ENCODE measurements around the gene PCED1B.

The PCED1B gene

GRCh38 chr12:47066278-47067025, 13.0 kb upstream of the PCED1B start:
- in situ Hi-C loops (cut with MboI; ENCODE audit: low sequenced_read_pairs), result no loop called here

- in situ Hi-C loops (cut with MboI; ENCODE audit: low sequenced_read_pairs), result no loop called here
Measured at GRCh38 chr12:47067176-47067575, 12.2 kb upstream of the PCED1B start.

GRCh38 chr12:47067771-47068431, 11.5 kb upstream of the PCED1B start:
- in situ Hi-C loops (cut with MboI; ENCODE audit: low sequenced_read_pairs), result no loop called here

- in situ Hi-C loops (cut with MboI; ENCODE audit: low sequenced_read_pairs), result no loop called here
Measured at GRCh38 chr12:47068539-47068938, 10.9 kb upstream of the PCED1B start.

DNA sequence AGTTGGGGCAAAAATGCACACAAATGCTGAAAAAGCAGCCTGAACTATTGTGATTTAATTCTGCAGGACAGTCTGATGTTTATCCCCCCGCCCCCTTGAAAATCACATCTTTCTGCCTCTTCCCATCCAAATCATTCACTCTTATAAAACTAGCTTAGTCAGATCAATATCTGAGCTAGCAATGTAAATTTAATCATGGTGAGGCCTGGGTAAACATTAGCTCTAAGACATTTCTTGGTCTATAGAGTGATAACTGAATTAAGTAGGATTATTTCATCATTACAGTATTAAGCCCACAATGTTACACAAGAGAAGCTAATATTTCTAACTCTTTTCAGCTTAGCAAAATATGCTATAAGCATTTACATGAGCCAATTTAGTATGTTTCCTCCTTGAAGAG, 9.1 kb upstream of the PCED1B start:
- in situ Hi-C loops (cut with MboI; ENCODE audit: low sequenced_read_pairs), result no loop called here

DNA sequence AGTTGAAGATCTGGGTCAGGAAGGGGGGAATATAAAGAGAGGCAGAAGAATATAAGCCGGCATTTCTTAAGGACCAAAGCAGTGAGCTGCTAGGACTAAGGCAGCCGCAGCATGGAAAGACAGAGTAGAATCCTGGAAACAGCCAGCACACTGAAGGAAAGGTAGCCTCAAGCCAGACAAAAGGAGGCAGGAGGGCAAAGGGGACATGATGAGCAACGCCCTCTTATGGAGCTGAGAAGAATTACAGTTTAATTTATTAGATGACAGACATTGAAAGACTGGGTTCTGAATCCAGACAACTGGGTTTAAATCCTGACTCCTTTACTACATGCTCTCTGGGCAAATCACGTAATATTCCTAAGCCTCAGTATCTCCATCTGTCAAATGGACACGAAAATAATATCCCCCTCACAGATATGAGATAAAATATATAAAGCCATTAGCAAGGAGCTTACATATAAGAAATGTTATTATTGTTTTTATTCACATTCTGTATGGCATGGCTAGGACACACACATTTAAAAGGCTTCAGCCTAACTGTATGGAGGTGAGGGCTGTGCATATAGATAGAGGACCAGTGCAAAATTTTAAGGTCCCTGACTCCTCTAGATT, 8.1 kb upstream of the PCED1B start:
- in situ Hi-C loops (cut with MboI; ENCODE audit: low sequenced_read_pairs), result no loop called here

DNA sequence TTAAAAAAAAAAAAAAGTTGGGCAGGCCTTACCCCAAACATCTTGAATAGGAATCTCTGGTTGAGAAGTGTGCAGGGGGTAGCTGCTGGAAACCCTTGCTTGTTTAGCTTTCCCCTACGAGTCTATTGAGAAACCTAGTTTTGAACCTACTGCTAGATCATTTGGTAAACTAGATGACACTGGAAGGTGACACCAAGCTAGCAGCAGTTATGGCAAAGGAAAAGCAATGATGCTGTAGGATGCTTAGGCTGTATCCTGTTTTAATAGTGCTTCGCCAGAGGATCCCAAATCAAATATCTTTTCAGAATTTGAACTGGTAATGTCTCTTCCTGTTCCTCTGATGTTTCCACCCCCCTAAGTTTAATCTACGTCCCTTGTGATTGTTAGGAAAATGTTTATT, 5.5 kb upstream of the PCED1B start:
- in situ Hi-C loops (cut with MboI; ENCODE audit: low sequenced_read_pairs), result no loop called here

GRCh38 chr12:47074757-47075156, 4.7 kb upstream of the PCED1B start:
- in situ Hi-C loops (cut with MboI; ENCODE audit: low sequenced_read_pairs), result no loop called here

DNA sequence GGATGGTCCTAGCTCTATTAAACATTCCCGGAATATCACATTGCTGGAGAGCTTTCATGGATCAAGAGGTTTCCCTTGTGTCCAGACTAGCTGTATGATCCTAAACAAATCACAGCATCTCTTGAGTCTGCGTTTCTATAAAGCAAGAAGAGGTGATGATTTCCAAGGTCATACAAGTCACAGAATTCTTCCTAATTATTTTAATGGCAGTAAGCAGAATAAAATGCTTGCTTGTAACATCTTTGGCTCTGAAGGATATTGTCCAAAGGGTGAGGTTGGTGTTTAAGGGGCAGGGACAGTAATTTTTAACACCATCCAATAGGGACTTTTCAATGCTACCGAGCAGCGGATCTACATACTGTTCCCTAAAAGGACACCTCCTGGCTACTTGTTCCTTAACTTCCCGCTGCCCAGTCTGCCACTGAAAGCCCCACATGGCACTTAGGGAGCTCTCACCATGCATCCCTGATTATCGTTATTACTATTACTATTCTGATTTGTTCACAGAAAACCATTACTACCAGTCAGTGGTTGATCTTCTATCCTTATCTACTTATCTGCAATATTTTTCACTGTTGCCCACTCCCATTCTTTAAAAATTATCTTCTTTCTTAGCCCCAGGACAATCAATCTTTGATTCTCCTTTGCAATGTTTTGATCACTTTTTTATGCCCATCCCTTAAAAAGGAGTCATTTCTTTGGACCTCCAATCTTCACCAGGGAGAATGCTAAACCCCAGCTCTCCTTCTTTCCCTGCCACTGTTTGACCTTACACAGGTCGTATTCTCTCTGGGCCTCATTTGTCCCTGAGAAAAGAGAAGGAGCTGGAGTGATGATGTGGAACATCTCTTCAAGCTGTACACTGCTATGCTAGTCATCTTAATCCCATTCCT, 4.0 kb upstream of the PCED1B start:
- in situ Hi-C loops (cut with MboI; ENCODE audit: low sequenced_read_pairs), result no loop called here

DNA sequence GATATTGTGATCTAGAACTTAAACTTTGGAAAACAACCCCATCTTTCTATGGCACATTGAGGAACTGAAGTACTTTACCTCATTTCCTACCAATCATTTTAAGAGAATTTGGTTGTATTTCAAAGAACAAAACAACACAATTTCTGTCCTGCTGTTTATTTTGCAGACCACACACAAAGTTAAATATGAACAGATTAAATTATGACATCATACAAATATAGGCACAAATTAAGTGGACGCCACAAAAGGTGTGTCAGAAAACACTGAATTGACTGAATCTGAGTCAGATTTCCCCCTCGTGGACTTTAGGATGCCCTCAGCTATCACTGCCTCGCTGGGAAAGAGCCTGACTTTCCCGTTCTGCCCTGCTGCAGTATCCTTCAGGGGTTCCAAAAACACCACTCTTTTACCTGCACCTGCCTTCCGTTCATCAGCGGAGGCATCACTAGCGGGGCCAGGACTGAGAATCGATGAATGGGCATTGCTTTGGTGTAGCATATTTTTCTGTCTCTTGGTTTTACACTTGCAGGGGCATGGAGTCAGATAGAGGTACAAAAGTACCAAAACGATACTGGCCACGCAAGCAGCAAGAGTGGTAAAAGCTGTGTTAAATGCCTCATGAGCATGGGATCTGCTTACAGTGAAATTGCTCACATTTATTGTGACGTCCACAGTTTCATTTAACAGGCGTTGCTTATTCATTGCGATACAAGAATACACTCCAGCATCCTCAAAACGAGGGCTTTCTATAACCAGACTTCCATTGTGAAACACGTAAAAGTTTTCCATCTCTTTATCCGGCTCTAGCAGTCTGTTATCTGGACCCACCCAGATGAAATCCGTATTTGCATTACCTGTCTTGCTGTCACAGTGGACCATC, 2.0 kb upstream of the PCED1B start:
- in situ Hi-C loops (cut with MboI; ENCODE audit: low sequenced_read_pairs), result no loop called here

DNA sequence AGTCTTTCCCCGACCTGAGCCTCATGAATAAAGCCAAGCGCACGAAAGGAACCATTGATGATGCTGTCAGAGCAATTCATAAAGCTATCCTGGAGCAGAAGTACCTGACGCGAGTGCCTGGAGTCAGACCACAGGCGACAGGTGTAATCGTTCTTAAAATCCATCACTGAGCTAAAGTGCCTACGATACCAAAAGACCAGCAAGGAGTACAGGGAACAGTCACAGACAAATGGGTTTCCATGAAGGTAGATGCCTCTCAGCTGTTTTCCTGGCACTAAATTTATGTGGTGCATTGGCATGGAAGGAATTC, 1.4 kb upstream of the PCED1B start:
- in situ Hi-C loops (cut with MboI; ENCODE audit: low sequenced_read_pairs), result no loop called here

GRCh38 chr12:47078733-47079467, 521 bp upstream of the PCED1B start:
- in situ Hi-C loops (cut with MboI; ENCODE audit: low sequenced_read_pairs), result no loop called here

GRCh38 chr12:47079981-47080724, 732 bp downstream of the PCED1B start:
- in situ Hi-C loops (cut with MboI; ENCODE audit: low sequenced_read_pairs), result no loop called here

GRCh38 chr12:47080725-47081502, 1.5 kb downstream of the PCED1B start:
- in situ Hi-C loops (cut with MboI; ENCODE audit: low sequenced_read_pairs), result no loop called here

DNA sequence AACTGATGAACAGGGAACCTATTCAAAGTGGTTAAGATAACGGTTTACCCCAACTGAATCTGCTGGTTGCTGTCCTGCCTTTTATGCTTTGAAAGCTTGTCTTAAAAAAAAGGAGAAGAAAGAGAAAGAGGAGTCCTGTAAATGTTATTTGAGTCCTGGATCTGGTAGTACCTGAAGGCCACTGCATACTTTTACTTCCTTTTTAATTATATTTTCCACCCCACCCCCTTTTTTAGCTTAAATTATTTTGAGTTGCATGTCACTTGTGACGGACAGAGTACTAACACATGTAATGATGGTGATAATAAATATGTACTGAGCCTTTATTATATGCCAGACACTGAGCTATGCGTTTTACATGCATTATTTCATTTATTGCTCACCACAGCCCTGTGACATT, 2.9 kb downstream of the PCED1B start:
- in situ Hi-C loops (cut with MboI; ENCODE audit: low sequenced_read_pairs), result no loop called here

DNA sequence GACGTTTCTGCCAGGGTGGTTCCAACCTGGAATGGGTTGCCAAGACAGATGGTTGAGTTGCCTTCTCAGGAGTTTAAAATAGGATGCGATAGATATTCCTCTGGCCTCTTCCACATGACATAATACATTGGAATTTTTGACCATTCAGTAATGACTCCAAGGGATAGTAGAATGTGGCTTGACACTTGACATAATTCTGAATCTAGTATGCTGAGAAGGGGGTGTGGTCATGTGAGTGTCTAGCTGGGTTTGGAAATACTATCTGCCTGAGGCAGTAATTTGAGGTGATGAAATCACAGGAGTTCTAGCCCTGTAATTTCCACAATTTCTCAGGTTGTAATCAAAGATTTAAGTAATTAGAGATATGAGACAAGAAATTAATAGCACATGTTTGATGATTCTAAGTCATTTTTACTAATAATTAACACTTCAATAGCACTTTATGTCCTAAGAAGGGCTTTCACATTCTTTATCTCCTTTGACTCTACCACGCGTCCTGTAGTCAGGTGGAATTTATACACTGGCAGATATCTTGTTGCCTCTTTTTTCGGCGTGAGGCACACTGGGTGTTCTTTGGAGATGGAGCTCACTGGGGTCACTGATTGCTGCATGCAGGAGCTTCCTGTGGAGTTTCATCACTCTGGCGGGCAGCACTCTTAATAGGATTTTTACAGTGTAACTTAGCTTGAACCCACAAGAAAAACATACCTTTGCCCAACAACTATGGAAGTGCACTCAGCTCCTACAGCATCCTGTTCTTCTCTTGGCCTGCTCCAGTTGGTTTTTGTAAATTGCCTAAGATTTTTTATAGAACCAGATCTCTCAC, 3.6 kb downstream of the PCED1B start:
- in situ Hi-C loops (cut with MboI; ENCODE audit: low sequenced_read_pairs), result no loop called here

- in situ Hi-C loops (cut with MboI; ENCODE audit: low sequenced_read_pairs), result no loop called here
Measured at GRCh38 chr12:47084172-47084571, 4.8 kb downstream of the PCED1B start.
